Effector memory CD4-positive, alpha-beta T cell (primary cell): ENCODE data around the gene SPARC.

Experiments
- DNase-seq, 3 donors: peaks; one replicate each; pipeline ENCODE4 v3.0.0-alpha.2; 2020
- H3K27ac ChIP-seq: 2 replicates; pipeline ENCODE4 v1.7.0; 2013; ENCODE audit warnings: mild to moderate bottlenecking, low read length, moderate library complexity; ENCODE audit not compliant: insufficient read depth, poor library complexity, severe bottlenecking
- H3K27me3 ChIP-seq: replicated peaks from 2 replicates; pipeline ENCODE4 v1.7.0; 2013; ENCODE audit warnings: mild to moderate bottlenecking, low read length; ENCODE audit not compliant: insufficient read depth, control insufficient read depth, poor library complexity, severe bottlenecking
- H3K36me3 ChIP-seq: 2 replicates; pipeline ENCODE4 v1.7.0; 2013; ENCODE audit warnings: mild to moderate bottlenecking, low read length, moderate library complexity; ENCODE audit not compliant: control insufficient read depth, insufficient read depth
- H3K4me1 ChIP-seq: 2 replicates; pipeline ENCODE4 v1.7.0; 2013; ENCODE audit warnings: low read length, mild to moderate bottlenecking; ENCODE audit not compliant: control insufficient read depth, insufficient read depth, poor library complexity, severe bottlenecking
- H3K4me3 ChIP-seq: 2 replicates; pipeline ENCODE4 v1.7.0; 2013; ENCODE audit warnings: low read length, low read depth, mild to moderate bottlenecking; ENCODE audit not compliant: insufficient read depth, poor library complexity, severe bottlenecking
- H3K9me3 ChIP-seq: 2 replicates; pipeline ENCODE4 v1.7.0; 2013; ENCODE audit warnings: mild to moderate bottlenecking, low read length, moderate library complexity; ENCODE audit not compliant: control insufficient read depth

Gene SPARC

DNA sequence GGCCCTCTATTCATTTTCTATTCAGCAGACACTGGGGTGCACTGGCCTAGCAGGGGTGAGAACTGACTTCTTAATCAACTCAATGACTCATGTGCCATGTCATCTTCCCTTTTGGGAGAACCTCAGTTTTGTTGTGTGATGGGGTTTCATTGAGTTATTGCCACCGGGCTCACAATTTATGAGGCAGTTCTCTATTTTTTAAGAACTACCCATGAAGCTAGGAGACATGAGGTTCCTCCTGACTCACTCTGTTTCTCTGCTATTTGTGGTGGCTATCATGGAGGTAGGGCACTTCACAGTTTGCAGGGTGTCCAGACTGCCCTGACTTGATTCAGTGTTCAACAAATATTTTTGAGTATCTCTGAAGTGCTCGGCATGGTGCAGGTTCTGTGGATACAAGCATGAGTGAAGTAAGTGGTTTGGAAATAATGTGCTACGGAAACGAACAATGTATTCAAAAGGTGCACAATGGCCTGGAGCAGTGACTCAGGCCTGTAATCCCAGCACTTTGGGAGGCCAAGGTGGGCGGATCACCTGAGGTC lies 39.3 kb downstream of the SPARC start:
- Histone ChIP-seq H3K4me3 (no peak overlapping the region), H3K36me3 (no peaks in the 10 kb centered on the region), H3K9me3 (no peaks in the 10 kb centered on the region), H3K27ac (no peak overlapping the region), H3K4me1 (no peaks in the 10 kb centered on the region), H3K27me3 (no peaks in the 10 kb centered on the region)
- no peak for DNase-seq

- Histone ChIP-seq H3K9me3 (no peaks in the 10 kb centered on the region), H3K27ac (no peak overlapping the region), H3K4me3 (no peak overlapping the region), H3K36me3 (no peaks in the 10 kb centered on the region), H3K4me1 (no peaks in the 10 kb centered on the region), H3K27me3 (no peaks in the 10 kb centered on the region)
- DNase-seq: no peak
Observed at GRCh38 chr5:151646334-151646733, 40.4 kb downstream of the SPARC start.

DNA sequence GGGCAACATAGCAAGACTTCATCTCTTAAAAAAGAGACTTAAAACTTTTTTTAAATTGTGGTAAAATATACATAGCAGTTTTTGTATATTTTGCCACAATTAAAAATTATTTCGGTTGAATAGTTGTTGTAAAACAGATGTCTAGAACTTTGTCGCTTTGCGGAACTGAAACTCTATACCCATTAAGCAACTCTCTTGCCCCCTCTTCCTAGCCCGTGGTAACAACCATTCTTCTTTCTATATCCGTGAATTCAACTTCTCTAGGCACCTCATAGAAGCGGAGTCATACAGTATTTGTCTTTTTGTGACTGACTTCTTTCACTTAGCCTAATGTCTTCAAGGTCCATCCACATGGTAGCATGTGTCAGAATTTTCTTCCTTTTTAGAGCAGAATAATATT lies 43.3 kb downstream of the SPARC start:
- Histone ChIP-seq H3K4me3 (no peak overlapping the region), H3K4me1 (no peaks in the 10 kb centered on the region), H3K27me3 (no peaks in the 10 kb centered on the region), H3K9me3 (no peaks in the 10 kb centered on the region), H3K36me3 (no peaks in the 10 kb centered on the region), H3K27ac (no peak overlapping the region)
- no peak for DNase-seq

- DNase-seq: no peak
- H3K4me3 ChIP-seq: no peak overlapping the region
- no peaks in the 10 kb centered on the region for H3K27me3 ChIP-seq
- H3K27ac ChIP-seq: no peak overlapping the region
- H3K9me3 ChIP-seq: no peaks in the 10 kb centered on the region
- H3K4me1 ChIP-seq: no peaks in the 10 kb centered on the region
- H3K36me3 ChIP-seq: no peaks in the 10 kb centered on the region
Observed at GRCh38 chr5:151642472-151643140, 44.1 kb downstream of the SPARC start.

DNA sequence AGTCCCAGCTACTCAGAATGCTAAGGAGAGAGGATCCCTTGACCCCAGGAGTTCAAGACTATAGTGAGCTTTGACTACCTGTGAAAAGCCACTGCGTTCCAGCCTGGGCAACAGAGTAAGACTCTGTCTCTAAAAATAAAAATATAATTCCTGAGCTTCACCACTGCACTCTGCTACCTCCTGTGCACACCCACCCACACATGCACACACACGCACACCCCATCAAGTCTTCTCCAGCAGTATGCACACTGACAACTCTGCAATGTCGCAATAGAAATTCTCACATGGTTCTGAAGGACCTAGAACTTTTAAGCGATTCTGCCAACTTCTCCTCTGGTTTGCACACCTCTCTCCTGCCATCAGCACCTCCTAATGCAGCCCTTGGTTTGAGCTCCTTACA lies 48.1 kb downstream of the SPARC start:
- Histone ChIP-seq H3K4me3 (no peak overlapping the region), H3K27me3 (no peaks in the 10 kb centered on the region), H3K36me3 (no peaks in the 10 kb centered on the region), H3K4me1 (no peaks in the 10 kb centered on the region), H3K9me3 (no peaks in the 10 kb centered on the region), H3K27ac (no peak overlapping the region)
- DNase-seq: no peak

GRCh38 chr5:151637676-151638075 lies 49.0 kb downstream of the SPARC start:
- Histone ChIP-seq H3K36me3 (no peaks in the 10 kb centered on the region), H3K9me3 (no peaks in the 10 kb centered on the region), H3K27me3 (no peaks in the 10 kb centered on the region), H3K27ac (no peak overlapping the region), H3K4me1 (no peaks in the 10 kb centered on the region), H3K4me3 (no peak overlapping the region)
- DNase-seq: no peak

- no peaks in the 10 kb centered on the region for H3K27me3 ChIP-seq
- H3K9me3 ChIP-seq: no peaks in the 10 kb centered on the region
- no peak overlapping the region for H3K27ac ChIP-seq
- no peaks in the 10 kb centered on the region for H3K36me3 ChIP-seq
- no peak for DNase-seq
- H3K4me3 ChIP-seq: no peak overlapping the region
- H3K4me1 ChIP-seq: no peaks in the 10 kb centered on the region
Observed at GRCh38 chr5:151633892-151634291, 52.8 kb downstream of the SPARC start.

GRCh38 chr5:151632941-151633340 lies 53.8 kb downstream of the SPARC start:
- Histone ChIP-seq H3K36me3 (no peaks in the 10 kb centered on the region), H3K4me1 (no peaks in the 10 kb centered on the region), H3K27me3 (no peaks in the 10 kb centered on the region)

GRCh38 chr5:151632524-151632923 lies 54.2 kb downstream of the SPARC start:
- no peak for DNase-seq
- no peaks in the 10 kb centered on the region for H3K27me3 ChIP-seq
- H3K36me3 ChIP-seq: no peaks in the 10 kb centered on the region
- no peaks in the 10 kb centered on the region for H3K4me1 ChIP-seq
- no peak overlapping the region for H3K27ac ChIP-seq
- H3K4me3 ChIP-seq: no peak overlapping the region
- no peaks in the 10 kb centered on the region for H3K9me3 ChIP-seq

More at GRCh38 chr5:151632941-151633340, 53.8 kb downstream of the SPARC start:
- Histone ChIP-seq H3K4me3 (no peak overlapping the region), H3K27ac (no peak overlapping the region), H3K9me3 (no peaks in the 10 kb centered on the region)
- DNase-seq: no peak

GRCh38 chr5:151631941-151632340 lies 54.8 kb downstream of the SPARC start:
- Histone ChIP-seq H3K4me1 (no peaks in the 10 kb centered on the region), H3K27me3 (no peaks in the 10 kb centered on the region), H3K27ac (no peak overlapping the region), H3K36me3 (no peaks in the 10 kb centered on the region), H3K4me3 (no peak overlapping the region), H3K9me3 (no peaks in the 10 kb centered on the region)
- no peak for DNase-seq
